Astrocyte of the cerebellum (primary cell): ENCODE results near the gene DCLK2.

ENCODE experiments used
- DNase-seq: peaks from one replicate; pipeline ENCODE4 v3.0.0-alpha.2; 2011; ENCODE audit warnings: low read depth
- H3K4me3 ChIP-seq: 2 replicates; pipeline ENCODE4 v1.5.1; 2011; ENCODE audit warnings: mild to moderate bottlenecking, low read depth, low read length, moderate library complexity
- in situ Hi-C: cut with HindIII; loops from 2 replicates; pipeline ENCODE4 v1.10.0; 2017; ENCODE audit warnings: low sequenced_read_pairs
- TF ChIP-seq, protein P1 (sequence below): IDR thresholded peaks from 2 replicates; pipeline ENCODE4 v1.5.1; 2012; ENCODE audit warnings: low read length, low read depth, moderate library complexity, mild to moderate bottlenecking; ENCODE audit errors: missing control alignments

Gene DCLK2

DNA sequence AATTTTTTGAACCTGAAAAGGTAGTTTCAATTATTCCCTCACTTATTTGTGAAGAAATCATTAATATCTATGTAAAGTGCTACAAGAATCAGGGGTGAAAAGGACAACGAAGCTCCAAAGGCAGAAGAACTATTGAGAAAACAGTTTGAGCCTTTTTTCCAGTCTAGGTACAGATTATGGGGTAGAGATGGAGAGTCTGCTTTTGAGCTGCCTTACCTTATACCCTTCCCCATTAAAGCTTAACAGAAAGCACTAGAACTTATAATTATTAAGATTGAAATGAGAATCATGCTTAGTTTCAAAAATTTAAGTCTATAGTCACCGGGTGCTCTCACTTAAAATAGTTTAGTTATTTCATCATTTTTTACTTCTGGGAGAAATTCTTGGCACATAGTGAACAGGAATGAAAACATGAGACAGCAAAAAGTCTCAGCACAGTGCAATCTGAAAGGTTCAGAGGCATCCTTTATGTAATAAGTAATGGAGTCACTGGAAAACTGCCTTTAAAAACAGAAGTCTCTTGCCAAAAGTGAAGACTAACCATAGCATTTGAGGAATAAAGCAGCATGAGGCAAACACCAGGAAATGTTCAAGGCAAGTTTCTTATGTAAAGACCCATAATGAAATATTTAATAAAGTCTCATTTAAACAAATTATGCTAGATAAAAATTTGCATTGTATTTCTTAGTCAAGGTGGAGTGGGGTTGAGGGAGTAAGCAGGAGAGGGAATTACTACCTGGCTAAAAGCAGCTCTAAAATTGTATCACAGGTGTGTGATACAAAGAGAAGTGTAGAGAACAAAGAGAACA, 5.1 kb upstream of the DCLK2 start:
- DNase-seq = peak; percentile 89
- in situ Hi-C loops = no loop called here
- no peak overlapping the region for H3K4me3 ChIP-seq
- TF ChIP-seq, protein P1, sequence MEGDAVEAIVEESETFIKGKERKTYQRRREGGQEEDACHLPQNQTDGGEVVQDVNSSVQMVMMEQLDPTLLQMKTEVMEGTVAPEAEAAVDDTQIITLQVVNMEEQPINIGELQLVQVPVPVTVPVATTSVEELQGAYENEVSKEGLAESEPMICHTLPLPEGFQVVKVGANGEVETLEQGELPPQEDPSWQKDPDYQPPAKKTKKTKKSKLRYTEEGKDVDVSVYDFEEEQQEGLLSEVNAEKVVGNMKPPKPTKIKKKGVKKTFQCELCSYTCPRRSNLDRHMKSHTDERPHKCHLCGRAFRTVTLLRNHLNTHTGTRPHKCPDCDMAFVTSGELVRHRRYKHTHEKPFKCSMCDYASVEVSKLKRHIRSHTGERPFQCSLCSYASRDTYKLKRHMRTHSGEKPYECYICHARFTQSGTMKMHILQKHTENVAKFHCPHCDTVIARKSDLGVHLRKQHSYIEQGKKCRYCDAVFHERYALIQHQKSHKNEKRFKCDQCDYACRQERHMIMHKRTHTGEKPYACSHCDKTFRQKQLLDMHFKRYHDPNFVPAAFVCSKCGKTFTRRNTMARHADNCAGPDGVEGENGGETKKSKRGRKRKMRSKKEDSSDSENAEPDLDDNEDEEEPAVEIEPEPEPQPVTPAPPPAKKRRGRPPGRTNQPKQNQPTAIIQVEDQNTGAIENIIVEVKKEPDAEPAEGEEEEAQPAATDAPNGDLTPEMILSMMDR = no peak

DNA sequence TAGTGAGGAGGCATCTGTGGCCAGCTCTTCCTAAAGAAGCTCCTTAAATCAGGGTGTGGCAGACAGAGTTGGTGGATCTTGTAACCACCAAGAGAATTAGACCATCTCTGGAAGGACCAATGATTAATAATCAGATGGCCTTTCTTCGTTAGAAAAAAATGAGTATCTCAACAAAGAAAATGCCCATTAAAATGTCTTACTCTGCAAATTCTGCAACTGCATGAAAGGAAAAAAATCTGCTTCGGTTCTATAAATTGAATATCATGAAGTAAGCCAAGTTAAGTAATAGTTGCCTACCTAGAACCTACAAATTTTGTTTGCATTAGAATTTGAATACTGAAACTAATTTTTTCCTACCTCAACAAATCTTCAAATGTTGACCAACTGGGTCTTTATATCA, 4.2 kb upstream of the DCLK2 start:
- DNase-seq = no peak
- no peak overlapping the region for H3K4me3 ChIP-seq
- TF ChIP-seq, protein P1 = no peak
- in situ Hi-C loops = no loop called here

DNA sequence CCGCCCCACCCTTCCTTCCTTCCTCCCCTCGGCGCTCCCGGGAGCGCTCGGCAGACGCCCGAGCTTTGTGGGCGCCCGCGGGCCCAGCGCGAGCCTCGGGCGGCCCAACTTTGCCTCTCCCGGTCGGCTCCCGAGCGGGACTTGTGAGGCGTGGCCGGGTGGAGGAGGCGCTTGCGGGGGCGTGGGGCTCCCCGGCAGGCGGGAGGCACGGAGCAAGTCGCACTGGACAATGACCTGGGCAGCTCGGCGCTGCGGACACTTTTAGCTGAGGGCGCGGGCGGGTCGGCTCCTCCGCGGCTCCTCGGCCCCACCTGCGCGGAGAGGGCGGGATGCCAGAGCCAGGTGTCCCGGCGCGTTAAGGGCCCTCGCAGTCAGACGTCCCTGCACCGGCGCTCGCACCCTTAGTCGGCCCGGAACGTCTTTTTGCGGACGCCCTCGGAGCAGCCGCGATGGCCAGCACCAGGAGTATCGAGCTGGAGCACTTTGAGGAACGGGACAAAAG, 385 bp downstream of the DCLK2 start:
- TF ChIP-seq, protein P1 = no peak
- peak overlapping the region; percentile 63 for H3K4me3 ChIP-seq
- in situ Hi-C loops = no loop called here
- no peak for DNase-seq

GRCh38 chr4:150079081-150079581, 886 bp downstream of the DCLK2 start:
- H3K4me3 ChIP-seq = peak overlapping the region; percentile 63
- DNase-seq = no peak
- TF ChIP-seq, protein P1 = no peak
- in situ Hi-C loops = no loop called here

DNA sequence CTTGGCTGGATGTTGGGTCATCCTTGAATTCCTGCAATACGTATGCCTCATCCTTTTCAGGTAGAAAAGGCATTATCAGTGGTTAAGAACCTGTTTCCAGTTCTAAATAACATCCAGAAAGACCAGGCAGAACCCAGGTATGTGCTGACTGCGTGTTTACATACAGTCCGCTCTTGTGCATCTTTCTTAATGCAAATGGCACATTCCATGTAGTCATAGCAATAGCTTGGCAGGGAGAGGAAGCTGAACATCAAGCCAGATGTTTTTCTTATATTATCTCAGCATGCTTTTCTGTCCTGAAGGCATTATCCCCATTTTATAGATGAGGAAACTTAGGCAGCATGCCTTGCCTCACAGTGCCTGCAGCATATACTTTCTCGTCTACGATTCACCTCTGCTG, 2.1 kb downstream of the DCLK2 start:
- H3K4me3 ChIP-seq = peak overlapping the region; percentile 63
- in situ Hi-C loops = no loop called here
- TF ChIP-seq, protein P1 = no peak
- no peak for DNase-seq

- TF ChIP-seq, protein P1 = no peak
- in situ Hi-C loops = no loop called here
- H3K4me3 ChIP-seq = no peak overlapping the region
- no peak for DNase-seq
These were observed 2.6 kb downstream of the DCLK2 start for GRCh38 chr4:150080875-150081274.
